ENCODE measurements around the gene ARMC9.

ARMC9 gene

GRCh38 chr2:231295363-231295655, 96.9 kb downstream of the ARMC9 start:
- no peak for ATAC-seq

GRCh38 chr2:231296401-231296974, 98.1 kb downstream of the ARMC9 start:
- no peak; the same call in 1 of the 3 replicates for ATAC-seq
- TF ChIP-seq OSR1 (CRISPR knock-in tag; IDR thresholded peaks at IDR 0.05) (no peak), ZC3H10 (CRISPR knock-in tag; IDR thresholded peaks at IDR 0.05) (no peak), RARB (CRISPR knock-in tag; IDR thresholded peaks at IDR 0.05) (no peak), ESRRG (CRISPR knock-in tag; IDR thresholded peaks at IDR 0.05) (no peak), ZFP3 (CRISPR knock-in tag; IDR thresholded peaks at IDR 0.05) (no peak), POU6F1 (CRISPR knock-in tag; IDR thresholded peaks at IDR 0.05; ENCODE audit: borderline replicate concordance, low read depth) (no peak), ISL1 (CRISPR knock-in tag; IDR thresholded peaks at IDR 0.05) (no peak), TOX (CRISPR knock-in tag; IDR thresholded peaks at IDR 0.05; ENCODE audit: borderline replicate concordance) (no peak)

More at GRCh38 chr2:231295363-231295655, 96.9 kb downstream of the ARMC9 start:
- TF ChIP-seq ZFP3 (CRISPR knock-in tag; IDR thresholded peaks at IDR 0.05): no peak
- no peak for TF ChIP-seq OSR1 (CRISPR knock-in tag; IDR thresholded peaks at IDR 0.05)
- no peak for TF ChIP-seq ARNTL (CRISPR knock-in tag; IDR thresholded peaks at IDR 0.05; ENCODE audit: borderline replicate concordance, low read depth)
- no peak for TF ChIP-seq CREB5 (CRISPR knock-in tag; IDR thresholded peaks at IDR 0.05; ENCODE audit: low read depth)
- no peak for TF ChIP-seq RARB (CRISPR knock-in tag; IDR thresholded peaks at IDR 0.05)
- TF ChIP-seq GLIS3 (CRISPR knock-in tag; IDR thresholded peaks at IDR 0.05): no peak
- no peak for TF ChIP-seq TOX (CRISPR knock-in tag; IDR thresholded peaks at IDR 0.05; ENCODE audit: borderline replicate concordance)

- TF ChIP-seq CREB5 (CRISPR knock-in tag; IDR thresholded peaks at IDR 0.05; ENCODE audit: low read depth): no peak
- TF ChIP-seq ZC3H10 (CRISPR knock-in tag; IDR thresholded peaks at IDR 0.05): no peak
- no peak for TF ChIP-seq GLIS3 (CRISPR knock-in tag; IDR thresholded peaks at IDR 0.05)
- TF ChIP-seq ARNTL (CRISPR knock-in tag; IDR thresholded peaks at IDR 0.05; ENCODE audit: borderline replicate concordance, low read depth): no peak
- TF ChIP-seq ESRRG (CRISPR knock-in tag; IDR thresholded peaks at IDR 0.05): no peak
- TF ChIP-seq OSR1 (CRISPR knock-in tag; IDR thresholded peaks at IDR 0.05): no peak
- TF ChIP-seq ZFP30 (CRISPR knock-in tag; IDR thresholded peaks at IDR 0.05): no peak
- TF ChIP-seq ZNF70 (CRISPR knock-in tag; IDR thresholded peaks at IDR 0.05): no peak
- TF ChIP-seq RARB (CRISPR knock-in tag; IDR thresholded peaks at IDR 0.05): no peak
- TF ChIP-seq TCF4 (CRISPR knock-in tag; IDR thresholded peaks at IDR 0.05; ENCODE audit: borderline replicate concordance): no peak
- TF ChIP-seq PATZ1 (CRISPR knock-in tag; IDR thresholded peaks at IDR 0.05; ENCODE audit: borderline replicate concordance): no peak
- no peak for TF ChIP-seq TSHZ2 (CRISPR knock-in tag; IDR thresholded peaks at IDR 0.05)
- no peak for TF ChIP-seq SNAI2 (CRISPR knock-in tag; IDR thresholded peaks at IDR 0.05)
- peak; percentile 96 for ATAC-seq
Measured at GRCh38 chr2:231297108-231297908, 98.9 kb downstream of the ARMC9 start.
